ENCODE results near the gene C1QTNF12. TPM values are rescaled to one million over a fixed set of nuclear protein-coding genes. Genes with fewer than 3 reads are reported as not detected.

C1QTNF12 gene
- total RNA-seq, 2 donors from 2014 or later: not detected

DNA sequence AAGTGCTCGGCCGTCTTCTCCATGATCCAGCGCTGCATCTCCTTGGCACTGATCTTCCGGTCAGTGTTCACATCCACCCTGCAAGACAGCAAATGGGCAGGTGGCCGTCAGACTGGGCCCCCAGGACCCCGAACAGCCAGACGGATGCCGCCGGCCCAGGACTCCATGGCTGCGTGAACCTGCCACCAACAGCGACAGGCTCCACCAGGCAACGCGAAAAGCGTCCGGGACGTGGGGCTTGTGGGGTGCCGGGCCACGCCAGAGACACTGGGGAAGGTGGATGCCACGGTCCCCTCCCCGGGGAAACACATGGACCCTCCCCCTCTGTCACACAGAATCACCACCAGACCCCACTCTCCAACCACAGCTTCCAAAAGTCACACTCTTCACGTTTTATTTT, 22.6 kb downstream of the C1QTNF12 start:
- no peak overlapping the region for H3K27ac ChIP-seq
- H3K4me3 ChIP-seq: no peak overlapping the region
- no peak for DNase-seq (ENCODE audit: low spot score)
- TF ChIP-seq, protein P1, sequence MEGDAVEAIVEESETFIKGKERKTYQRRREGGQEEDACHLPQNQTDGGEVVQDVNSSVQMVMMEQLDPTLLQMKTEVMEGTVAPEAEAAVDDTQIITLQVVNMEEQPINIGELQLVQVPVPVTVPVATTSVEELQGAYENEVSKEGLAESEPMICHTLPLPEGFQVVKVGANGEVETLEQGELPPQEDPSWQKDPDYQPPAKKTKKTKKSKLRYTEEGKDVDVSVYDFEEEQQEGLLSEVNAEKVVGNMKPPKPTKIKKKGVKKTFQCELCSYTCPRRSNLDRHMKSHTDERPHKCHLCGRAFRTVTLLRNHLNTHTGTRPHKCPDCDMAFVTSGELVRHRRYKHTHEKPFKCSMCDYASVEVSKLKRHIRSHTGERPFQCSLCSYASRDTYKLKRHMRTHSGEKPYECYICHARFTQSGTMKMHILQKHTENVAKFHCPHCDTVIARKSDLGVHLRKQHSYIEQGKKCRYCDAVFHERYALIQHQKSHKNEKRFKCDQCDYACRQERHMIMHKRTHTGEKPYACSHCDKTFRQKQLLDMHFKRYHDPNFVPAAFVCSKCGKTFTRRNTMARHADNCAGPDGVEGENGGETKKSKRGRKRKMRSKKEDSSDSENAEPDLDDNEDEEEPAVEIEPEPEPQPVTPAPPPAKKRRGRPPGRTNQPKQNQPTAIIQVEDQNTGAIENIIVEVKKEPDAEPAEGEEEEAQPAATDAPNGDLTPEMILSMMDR (IDR thresholded peaks at IDR 0.05): no peak
- no peaks in the 10 kb centered on the region for H3K9me3 ChIP-seq
- peaks cover 0 to 26% of the 10 kb centered on the region in 2 donors for H3K4me1 ChIP-seq
- peaks cover 70% of the 10 kb centered on the region for H3K36me3 ChIP-seq
- no peaks in the 10 kb centered on the region for H3K27me3 ChIP-seq

GRCh38 chr1:1223321-1223720, 23.2 kb downstream of the C1QTNF12 start:
- H3K4me1 ChIP-seq: peaks cover 0 to 20% of the 10 kb centered on the region in 2 donors
- TF ChIP-seq, protein P1 (IDR thresholded peaks at IDR 0.05): no peak
- H3K9me3 ChIP-seq: no peaks in the 10 kb centered on the region
- no peak for DNase-seq (ENCODE audit: low spot score)
- H3K36me3 ChIP-seq: peaks cover 71% of the 10 kb centered on the region
- H3K27me3 ChIP-seq: no peaks in the 10 kb centered on the region
- H3K27ac ChIP-seq: no peak overlapping the region
- no peak overlapping the region for H3K4me3 ChIP-seq

DNA sequence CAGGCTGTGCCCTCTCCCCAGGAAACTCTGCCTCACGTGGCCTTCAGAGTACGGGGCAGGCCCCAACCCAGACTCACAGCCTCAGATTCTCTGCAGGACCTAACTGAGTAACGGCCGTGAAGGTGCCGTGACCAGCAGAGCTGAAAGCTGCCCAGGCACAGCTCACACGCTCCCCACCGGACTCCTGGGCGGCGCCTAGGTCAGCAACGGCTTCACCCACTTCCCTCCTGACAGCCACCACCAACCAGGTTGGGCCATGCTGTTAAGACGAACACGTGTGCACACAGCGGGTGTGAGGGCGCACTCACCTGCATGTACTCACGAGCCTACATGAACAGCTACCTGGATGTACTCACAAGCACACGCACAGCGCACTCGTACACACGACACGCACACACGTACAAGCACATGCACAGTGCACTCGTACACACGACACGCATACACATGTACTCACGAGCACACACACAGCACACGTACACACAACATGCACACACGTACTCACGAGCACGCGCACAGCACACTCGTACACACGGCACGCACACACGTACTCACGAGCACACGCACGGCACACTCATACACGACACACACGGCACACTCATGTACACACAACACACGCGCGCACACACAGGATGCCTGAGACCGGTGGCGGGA, 23.8 kb downstream of the C1QTNF12 start:
- Histone ChIP-seq H3K27ac (no peak overlapping the region), H3K27me3 (no peaks in the 10 kb centered on the region), H3K9me3 (no peaks in the 10 kb centered on the region), H3K36me3 (peaks cover 70% of the 10 kb centered on the region), H3K4me1 (peaks cover 0 to 20% of the 10 kb centered on the region in 2 donors), H3K4me3 (no peak overlapping the region)
- TF ChIP-seq, protein P1 (IDR thresholded peaks at IDR 0.05): no peak
- DNase-seq (ENCODE audit: low spot score): no peak

DNA sequence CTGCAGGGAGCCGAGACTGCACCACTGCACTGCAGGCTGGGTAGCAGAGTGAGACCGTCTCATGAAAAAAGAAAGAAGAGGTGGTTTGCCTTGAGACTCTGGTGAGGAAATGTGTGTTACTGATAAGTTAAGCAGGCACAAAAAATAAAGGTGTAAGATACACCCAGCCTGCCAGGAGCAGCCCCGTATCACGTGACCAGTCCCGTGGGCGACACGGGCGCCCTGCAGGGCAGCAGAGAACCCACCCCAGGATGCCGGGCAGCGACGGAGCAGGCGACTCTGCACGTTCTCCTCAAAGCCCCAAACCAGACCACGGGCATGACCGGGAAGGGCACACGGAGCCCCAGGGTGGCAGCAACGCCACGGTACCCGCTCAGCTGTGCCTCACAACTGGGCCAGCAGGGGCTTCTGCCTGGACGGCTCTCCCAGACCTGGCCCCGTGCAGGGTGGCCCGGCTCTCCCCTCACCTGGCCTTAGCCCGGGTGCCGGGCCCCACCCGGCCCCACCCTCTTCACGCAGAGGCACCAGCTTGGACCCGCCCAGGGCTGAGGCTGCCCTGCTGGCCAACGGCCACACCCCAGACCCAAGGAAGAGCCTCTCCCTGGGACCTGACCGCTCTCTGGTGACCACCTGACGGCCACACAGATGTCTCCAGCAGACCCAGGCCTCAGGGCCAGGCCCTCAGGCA, 24.5 kb downstream of the C1QTNF12 start:
- Histone ChIP-seq H3K9me3 (no peaks in the 10 kb centered on the region), H3K4me3 (no peak overlapping the region), H3K27me3 (no peaks in the 10 kb centered on the region), H3K36me3 (peaks cover 71% of the 10 kb centered on the region), H3K4me1 (peaks cover 0 to 20% of the 10 kb centered on the region in 2 donors), H3K27ac (no peak overlapping the region)
- no peak for DNase-seq (ENCODE audit: low spot score)
- TF ChIP-seq, protein P1 (IDR thresholded peaks at IDR 0.05): no peak

DNA sequence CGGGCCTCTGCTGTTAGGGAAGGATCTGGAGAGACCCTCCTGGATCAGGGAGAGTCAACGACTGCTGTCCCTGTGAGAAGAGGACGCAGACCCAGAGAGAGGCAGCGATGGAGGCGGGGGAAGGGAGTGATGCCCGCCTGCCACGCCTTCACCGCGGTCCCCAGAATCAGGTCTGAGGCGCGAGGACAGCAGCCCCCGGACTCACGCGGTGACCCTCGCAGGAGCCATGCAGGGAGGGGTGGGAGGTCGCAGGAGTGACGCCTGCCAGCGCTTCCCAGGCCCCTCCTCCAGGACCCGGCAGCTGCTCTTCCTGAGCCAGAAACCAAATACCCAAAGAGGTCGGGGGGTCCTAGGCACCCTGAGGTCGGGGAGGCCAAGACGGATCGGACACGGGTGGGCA, 26.3 kb downstream of the C1QTNF12 start:
- no peak for DNase-seq (ENCODE audit: low spot score)
- Histone ChIP-seq H3K36me3 (peaks cover 76% of the 10 kb centered on the region), H3K4me3 (no peak overlapping the region), H3K27me3 (no peaks in the 10 kb centered on the region), H3K9me3 (no peaks in the 10 kb centered on the region), H3K4me1 (peaks cover 0 to 19% of the 10 kb centered on the region in 2 donors), H3K27ac (no peak overlapping the region)
- TF ChIP-seq, protein P1 (IDR thresholded peaks at IDR 0.05): no peak
